Measurements from ENCODE around the gene NFIB.

Gene NFIB

GRCh38 chr9:14043483-14043882, 270.5 kb downstream of the NFIB start:
- ATAC-seq, result no peak
- no peaks in the 10 kb centered on the region for H3K36me3 Mint-ChIP-seq
- H3K4me3 Mint-ChIP-seq, result no peak overlapping the region
- no peaks in the 10 kb centered on the region for H3K27me3 Mint-ChIP-seq
- H3K27ac Mint-ChIP-seq, result no peak overlapping the region
- H3K4me1 Mint-ChIP-seq, result no peaks in the 10 kb centered on the region
- H3K9me3 Mint-ChIP-seq, result no peaks in the 10 kb centered on the region

- Mint-ChIP-seq H3K27me3 (no peaks in the 10 kb centered on the region), H3K27ac (no peak overlapping the region), H3K9me3 (peaks cover 4% of the 10 kb centered on the region), H3K4me1 (no peaks in the 10 kb centered on the region), H3K4me3 (no peak overlapping the region), H3K36me3 (no peaks in the 10 kb centered on the region)
- no peak for ATAC-seq
Measured at GRCh38 chr9:14037331-14037730, 276.6 kb downstream of the NFIB start.

GRCh38 chr9:14033067-14033466, 280.9 kb downstream of the NFIB start:
- Mint-ChIP-seq H3K4me1 (no peaks in the 10 kb centered on the region), H3K27ac (no peak overlapping the region), H3K9me3 (peaks cover 6% of the 10 kb centered on the region), H3K4me3 (no peak overlapping the region), H3K27me3 (no peaks in the 10 kb centered on the region), H3K36me3 (no peaks in the 10 kb centered on the region)
- no peak for ATAC-seq
